NOMO-1 (cell line): ENCODE results near the gene MET.
"Not testable (repeated sequence)": the region's sequence is repeated elsewhere in the genome, so short reads cannot be mapped to it uniquely, and the experiment has no call there.

Experiments
- DNase-seq, 2 experiments: peaks; one replicate each; lab custom pipeline; 2025; ENCODE audit not compliant: unreplicated experiment in 2 of 2; lab: John Stamatoyannopoulos, UW

MET gene

DNA sequence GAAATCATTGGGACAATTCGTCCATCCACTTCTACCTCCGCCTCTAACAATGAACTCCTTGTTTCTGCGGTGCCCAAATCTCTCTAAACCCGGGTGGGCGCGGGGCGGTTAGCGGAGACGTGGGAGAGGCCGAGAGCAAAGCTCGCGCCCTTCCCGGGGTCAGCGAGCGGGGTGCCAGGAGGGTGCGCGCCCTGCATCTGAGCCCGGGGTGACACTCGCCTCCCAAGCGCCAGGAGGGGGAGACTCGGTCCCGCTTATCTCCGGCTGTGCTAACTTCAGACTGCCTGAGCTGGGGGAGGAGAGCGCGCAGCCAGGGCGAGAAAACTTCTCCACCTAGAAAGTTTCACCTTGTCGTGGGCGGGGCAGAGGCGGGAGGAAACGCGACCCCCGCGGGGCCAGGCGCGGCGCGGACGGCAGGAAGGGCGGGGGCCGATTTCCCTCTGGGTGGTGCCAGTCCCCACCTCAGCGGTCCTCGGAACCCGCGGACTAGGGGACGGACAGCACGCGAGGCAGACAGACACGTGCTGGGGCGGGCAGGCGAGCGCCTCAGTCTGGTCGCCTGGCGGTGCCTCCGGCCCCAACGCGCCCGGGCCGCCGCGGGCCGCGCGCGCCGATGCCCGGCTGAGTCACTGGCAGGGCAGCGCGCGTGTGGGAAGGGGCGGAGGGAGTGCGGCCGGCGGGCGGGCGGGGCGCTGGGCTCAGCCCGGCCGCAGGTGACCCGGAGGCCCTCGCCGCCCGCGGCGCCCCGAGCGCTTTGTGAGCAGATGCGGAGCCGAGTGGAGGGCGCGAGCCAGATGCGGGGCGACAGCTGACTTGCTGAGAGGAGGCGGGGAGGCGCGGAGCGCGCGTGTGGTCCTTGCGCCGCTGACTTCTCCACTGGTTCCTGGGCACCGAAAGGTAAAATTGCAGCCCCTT lies at the start of gene MET:
Gene MET (plus strand): TSS at position 516 of the 915 bp plus-strand sequence. CDS start 26,889 bp downstream, outside the sequence.
- DNase-seq, result peak; percentile 18 to 22

DNA sequence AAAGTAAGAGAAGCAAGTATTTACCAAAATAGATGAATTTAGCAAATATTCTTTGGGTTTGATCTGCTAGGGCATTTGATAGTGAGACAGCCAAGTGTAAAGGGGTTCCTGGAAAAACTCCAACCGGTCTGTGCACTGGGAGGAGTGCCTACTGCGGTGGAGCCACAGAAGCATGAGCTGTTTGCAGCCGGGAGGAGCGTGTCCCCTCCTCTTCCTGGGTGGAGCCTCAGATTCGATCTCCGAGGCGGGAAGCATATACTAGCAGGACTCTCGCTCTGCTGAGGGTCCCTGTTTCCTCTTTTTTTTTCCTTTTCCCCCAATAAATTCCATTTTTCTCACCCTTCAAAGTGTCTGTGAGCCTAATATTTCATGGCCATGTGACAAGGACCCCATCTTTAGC lies 45.1 kb upstream of the MET start:
- no peak for DNase-seq

DNA sequence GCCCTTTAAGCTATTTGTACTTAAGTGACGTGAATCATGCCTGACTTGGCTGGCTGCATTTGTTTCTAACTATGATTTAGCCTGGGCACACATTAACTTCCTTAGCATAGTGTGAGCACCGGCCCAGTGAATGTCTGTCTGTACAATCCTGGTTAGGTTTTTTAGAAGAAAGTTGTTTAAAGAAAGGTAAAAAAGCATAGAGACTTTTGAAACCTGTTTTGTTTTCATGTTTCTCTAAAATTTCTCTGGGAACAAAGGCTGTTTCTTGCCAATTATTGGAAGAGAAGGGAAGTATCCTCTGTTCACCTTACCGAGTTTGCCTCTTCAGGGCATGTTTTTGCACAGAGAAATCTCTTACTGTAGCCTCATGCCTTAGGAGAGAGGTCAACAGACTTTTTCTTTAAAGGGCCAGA lies 42.9 kb upstream of the MET start:
- no peak for DNase-seq

DNA sequence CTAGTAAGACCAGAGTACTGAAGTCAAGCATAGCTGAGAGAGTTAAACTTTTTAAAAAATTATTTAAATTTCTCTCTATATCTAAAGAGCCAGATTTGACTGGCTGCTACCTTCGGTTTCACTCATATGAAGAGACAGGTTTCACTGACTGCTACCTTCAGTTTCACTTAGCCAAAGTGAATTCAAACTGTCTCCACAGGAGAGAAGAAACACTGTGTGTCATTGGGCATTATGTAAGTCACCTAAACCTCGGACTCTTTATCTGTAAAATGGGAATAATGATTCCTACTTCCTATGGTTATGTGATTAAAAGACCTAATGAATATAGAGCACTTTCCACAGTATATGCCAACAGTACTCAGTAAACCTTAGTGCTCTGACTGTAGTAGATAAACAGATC lies 41.6 kb upstream of the MET start:
- DNase-seq, result no peak

DNA sequence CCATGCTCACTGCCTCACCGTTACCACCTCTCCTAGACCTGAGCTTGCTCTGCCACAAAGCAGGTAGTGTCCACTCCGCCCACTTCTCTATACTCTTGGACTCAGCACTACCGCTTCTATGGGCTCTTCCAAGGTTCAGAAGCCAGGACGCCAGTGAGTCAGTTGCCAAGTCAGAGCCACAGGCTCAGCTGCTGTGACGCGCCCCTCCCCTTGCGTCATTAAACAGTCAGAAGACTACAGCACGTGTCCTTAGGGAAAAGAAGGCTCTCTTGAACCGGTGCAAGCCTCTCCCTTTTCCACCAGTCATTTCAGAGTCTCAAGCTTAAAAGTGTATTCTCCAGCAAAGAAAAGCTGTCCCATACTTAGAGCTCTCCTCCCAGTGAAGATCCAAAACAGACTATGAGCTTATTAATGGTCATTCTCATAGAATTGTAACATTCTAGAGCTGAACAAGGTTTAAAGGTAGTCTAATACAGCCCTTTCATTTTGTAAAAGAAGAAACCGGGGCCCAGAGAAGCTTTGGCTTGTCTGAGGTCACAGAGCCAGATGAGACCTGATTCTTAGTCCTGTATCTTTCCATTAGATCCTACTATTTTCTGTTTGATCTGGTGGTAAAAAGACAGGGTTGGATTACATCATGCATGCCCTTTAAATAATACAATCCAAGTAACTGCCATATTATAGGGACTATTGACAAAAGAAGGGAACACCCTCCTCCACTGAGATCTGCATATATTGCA lies 40.9 kb upstream of the MET start:
- DNase-seq, result peak; percentile 17 to 51

DNA sequence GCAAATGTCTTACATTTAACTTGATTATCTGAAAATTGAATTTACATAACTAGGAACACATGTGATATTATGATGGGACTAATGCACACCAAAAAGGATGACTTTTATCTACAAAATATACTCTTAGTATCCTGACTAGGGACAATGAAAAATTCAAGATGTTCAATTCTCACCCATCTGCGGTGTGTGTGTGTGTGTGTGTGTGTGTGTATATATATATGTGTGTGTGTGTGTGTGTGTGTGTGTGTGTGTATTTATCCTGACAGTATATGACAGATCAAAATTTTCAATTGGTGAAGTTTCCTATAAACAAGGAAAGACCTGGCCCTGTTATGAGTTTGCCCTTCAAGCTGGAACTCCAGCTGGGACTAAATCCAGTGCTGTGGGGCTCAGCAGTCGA lies 40.3 kb upstream of the MET start:
- DNase-seq, result no peak

DNA sequence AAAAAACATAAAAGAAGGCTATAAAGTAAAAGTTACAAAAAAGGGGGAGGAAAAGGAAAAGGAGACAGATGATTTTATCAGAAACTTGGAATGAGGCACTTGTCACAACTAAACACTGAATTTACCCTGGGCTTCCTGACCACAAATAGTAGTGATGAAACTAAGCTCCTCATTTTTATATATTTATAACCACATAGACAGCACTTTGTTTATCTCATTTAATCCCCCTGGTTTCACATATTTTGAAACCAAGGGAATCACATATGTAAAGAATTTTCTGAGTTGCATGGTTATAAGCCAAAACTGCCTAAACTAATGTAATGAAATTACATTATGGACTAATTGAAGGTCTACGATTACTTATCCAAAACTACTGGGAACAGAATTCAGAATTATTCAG lies 39.6 kb upstream of the MET start:
- no peak for DNase-seq

DNA sequence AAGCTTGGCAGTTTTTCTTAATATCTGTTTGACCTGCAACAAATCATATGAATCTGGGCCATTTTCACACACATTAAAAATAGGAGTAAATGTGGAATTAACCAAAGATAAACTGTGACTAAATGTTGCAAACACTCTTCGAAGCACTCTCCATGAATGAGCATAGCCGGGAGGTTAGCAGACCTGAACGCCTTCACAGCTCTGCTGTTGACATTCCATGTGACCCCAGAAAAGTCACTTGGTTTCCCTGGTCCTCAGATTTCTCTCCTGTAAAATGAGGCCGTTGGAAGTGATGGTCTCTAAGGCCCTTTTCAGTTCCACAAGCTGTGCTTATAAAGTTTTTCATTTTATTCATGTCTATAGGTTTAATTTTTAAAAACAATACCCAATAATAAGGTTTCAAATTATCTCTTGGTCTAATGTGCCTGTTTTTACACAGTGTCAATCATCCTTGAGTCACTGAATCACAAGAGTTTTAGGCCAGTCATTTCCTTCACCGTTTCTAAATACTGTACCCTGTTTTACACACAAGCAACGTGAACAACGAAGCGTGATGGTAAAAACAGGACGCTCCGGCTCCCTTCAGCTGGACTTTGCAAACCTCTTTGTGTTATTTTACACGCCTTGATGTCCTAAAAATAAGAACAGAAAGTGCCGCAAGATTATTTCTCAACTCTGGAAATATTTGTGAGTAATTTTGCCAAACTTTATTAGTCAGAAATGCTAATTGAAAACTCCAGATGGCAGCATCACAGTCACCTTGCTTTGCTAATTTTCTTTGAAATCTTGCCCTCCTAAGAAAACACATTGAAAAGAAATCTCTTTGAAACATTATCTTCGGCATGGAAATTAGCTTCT lies 38.6 kb upstream of the MET start:
- DNase-seq, result peak in 1 of 2 experiments; percentile 19

DNA sequence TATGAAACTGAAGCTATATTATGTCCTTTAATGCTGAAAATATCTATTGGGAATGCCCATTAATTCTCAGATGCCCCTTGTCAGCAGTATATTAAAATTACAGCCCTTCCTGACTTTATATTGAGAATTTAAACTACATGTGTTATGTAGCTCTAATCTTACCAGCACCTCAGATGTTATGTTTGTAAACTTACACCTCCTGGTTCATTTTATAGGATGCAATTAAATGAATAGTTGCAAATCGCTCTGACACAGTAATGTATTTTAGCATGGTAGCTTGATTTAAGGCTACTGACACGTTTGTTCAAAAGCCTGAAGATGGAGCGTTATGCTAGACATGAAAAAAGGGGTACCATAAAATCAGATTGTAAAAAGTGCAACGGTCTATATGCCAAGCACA lies 35.0 kb upstream of the MET start:
- DNase-seq, result no peak

DNA sequence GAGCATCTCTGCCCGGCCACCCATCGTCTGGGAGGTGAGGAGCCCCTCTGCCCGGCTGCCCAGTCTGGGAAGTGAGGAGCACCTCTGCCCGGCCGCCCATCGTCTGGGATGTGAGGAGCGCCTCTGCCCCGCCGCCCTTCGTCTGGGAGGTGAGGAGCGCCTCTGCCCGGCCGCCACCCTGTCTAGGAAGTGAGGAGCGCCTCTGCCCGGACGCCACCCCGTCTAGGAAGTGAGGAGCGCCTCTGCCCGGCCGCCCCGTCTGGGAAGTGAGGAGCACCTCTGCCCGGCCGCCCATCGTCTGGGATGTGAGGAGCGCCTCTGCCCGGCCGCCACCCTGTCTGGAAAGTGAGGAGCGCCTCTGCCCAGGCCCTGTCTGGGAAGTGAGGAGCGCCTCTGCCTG lies 33.4 kb upstream of the MET start:
- DNase-seq, result not testable (repeated sequence)

DNA sequence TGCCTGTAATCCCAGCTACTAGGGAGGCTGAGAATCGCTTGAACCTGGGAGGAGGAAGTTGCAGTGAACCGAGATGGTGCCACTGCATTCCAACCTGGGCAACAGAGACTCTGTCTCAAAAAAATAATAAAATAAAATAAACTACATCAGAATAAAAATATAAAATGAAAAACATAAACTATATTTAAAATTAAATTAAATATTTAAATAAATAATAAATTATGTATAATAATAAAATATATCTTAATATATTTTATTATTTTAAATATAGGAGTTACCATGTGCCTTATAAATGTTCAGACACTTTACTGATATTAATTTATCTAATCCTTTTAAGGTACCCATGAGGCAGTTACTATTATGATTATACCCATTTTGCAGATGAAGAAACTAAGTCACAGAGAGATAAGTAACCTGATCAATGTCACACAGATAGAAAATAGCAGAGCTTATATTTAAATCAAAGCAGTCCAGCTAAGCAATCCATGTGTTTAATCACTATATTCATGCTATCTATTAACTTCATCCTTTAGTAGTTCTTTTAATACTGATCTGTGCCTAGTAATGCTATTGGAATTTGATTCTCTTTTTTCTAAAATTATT lies 30.3 kb upstream of the MET start:
- no peak for DNase-seq

DNA sequence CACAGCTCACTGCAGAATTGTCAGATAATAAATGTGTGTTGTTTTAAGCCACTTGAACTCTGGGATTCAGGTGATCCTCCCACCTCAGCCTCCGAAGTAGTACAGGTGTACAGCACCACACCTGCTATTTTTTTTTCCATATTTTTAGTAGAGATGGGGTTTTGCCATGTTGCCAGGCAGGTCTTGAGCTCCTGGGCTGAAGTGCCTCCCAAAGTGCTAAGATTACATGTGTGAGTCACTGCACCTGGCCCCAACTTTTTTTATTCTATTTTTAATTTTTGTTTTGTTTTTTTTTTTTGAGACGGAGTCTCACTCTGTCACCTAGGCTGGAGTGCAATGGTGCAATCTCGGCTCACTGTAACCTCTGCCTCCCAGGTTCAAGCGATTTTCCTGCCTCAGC lies 28.8 kb upstream of the MET start:
- not testable (repeated sequence) for DNase-seq

DNA sequence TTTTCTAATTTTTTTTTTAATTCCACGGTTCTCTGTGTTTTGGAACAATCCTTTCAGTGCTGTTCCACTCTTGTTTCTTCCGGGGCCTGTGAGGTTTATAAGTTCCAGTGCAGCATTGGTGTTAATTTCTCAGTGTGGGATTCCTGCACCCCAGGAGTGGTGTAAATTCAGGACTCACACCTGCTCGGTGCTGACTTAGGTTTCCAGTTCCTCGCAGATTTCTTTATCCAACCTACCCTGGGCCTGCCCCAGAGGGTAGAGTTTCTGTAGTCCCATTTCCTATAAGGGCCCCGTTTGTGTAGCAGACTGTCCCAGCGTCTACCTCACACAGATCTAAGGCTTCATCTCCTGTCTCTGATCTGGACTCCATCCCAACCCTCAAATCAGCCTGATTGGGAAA lies 27.4 kb upstream of the MET start:
- no peak for DNase-seq

DNA sequence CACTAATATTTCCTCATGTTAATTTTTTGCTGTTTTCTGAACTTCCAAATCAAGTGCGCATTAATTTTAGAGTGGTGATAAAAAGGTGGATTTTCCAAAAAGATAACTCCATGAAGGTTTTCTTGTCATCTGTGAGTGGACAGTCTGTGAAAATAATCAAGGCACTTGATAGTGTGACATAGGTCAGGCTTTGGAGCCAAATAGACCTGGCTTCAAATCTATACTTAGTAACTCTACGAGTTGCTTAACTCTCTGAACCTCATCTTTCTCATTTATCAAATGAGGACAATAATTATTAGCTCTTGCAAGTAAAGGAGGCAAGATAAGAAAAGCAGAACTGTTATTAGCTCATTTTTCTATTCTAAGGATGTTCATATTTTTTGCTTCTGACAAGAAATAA lies 24.7 kb upstream of the MET start:
- DNase-seq, result no peak

DNA sequence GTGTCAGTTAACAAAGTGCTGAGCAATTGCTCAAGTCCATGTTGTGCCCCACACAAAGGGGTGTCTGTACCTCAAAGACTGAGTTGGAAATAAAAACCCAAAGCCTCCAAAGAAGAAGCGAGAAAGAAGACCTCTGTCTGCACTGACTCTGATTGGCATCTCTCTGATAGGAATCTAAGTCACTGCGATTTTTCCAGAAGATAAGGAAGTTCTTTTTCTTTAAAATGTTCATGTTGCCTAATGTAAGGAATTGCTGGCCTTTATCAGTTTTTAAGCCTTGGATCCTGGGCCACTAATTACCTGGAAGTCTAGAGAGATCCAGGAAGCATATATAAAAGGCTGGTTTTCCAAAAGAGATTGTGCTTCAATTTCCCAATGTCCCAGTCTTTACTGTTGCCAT lies 24.1 kb upstream of the MET start:
- DNase-seq, result no peak

DNA sequence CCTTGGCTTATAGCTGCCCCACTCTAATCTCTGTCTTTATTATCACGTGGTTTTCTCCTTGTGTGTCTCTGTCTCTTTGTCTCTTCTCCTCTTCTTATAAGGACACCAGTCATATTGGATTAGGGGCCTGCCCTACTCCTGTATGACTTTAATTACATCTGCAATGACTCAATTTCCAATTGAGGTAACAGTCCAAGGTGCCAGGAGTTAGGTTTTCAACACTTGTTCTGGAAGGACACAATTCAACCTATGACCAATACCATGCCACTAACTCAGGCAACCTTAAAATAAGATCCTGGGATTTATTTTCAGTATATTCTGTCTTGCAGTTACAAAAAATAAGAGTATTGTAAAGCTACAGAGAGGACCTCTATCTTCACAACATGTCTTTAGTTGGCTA lies 21.6 kb upstream of the MET start:
- DNase-seq, result no peak

DNA sequence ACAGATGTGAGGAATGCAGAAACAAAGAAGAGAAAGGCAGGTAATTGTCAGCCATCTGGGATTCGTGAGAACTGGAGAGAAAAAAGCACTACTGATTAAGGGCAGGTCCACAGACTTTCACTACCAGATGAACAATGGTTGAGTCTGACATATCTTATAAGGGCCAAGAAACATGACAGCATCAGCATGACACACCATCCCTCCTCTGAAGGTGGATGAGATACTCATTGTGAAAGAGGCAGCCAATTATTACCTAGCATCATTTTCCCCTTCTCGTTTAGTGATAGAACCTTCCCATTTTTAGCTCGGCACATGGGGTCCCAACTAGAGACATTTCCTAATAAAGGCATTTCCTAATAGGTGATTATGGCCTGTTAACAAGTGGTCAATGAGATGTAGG lies 19.2 kb upstream of the MET start:
- no peak for DNase-seq

DNA sequence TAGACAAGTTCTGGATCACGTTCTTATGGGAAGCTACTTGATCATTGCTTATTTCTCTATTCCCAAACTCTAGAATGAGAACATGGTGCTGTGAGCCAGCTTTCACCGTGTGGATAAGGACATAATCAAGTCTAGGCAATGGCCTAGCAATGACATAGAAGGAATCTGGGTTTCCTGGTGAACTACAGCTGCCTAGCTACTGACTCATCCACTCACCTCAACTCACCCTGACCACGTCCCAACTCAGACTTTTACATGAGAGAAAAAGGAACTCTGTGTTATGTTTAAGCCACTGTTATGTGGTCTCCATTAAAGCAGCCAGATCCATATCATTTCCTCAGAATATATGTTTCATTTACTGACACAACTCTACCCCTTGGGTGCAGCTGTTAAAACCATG lies 18.8 kb upstream of the MET start:
- DNase-seq, result no peak

DNA sequence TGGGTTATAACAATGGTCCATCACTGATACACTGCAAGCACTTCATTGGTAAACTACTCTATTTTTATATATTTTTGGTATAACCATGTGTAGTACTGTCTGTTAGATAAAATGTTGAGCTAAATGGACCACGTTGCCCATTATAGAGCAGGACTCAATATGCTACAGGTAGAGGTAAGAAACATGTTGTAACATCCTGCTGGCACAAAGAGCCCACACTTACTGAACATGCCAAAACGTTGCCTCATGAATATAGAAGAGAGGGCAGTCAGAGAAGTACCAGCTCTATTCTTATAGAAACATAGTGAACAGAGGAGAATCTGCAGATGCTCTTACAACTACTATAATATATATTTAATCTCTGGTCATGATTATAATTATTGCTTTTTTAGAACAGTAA lies 18.4 kb upstream of the MET start:
- DNase-seq, result no peak

DNA sequence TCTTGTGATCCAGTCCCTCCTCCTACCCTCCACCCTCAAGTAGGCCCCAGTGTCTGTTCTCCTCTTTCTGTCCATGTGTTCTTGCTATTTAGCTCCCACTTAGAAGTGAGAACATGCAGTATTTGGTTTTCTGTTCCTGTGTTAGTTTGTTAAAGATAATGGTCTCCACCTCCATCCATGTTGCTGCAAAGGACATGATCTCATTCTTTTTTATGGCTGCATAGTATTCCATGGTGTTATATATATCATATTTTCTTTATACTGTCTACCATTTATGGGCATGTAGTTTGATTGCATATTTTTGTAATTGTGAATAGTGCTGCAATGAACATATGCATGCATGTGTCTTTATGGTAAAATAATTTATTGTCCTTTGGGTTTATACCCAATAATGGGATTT lies 12.7 kb upstream of the MET start:
- DNase-seq, result not testable (repeated sequence)

DNA sequence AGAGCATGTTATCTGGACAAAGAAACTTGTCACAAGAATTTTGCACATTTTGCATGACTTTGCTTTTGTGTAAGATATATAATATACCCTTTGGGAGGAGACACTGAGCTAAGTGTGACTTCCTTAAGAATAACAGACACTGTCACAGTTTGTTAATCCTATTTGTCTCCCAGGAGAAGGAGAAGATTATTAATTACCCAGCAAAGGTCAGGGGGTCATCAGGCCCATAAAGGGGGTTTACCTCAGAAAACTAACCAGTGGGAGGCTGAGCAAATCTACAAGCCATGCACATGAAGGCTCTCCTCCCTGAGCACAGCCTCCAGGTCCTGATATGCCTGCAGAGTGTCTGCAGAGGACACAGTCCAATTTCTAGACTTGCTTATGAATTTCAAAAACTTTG lies 10.1 kb upstream of the MET start:
- no peak for DNase-seq
